Spleen (tissue), 7 donors: Measurements from ENCODE around the gene DUSP2.

Experiments used
- CTCF ChIP-seq, 11 experiments: fragments of 200-600 bp in 7 of 11; fragments of 450-650 bp in 4 of 11; sonication (generic) in 4 of 11; IDR thresholded peaks in 8 of 11; conservative IDR thresholded peaks in 3 of 11; 1 replicate in 7 of 11; 2 replicates in 4 of 11; pipeline versions ENCODE4 v1.4.0 to v1.8.0; 2016 to 2021; ENCODE audit warnings: antibody characterized with exemption in 11 of 11, inconsistent platforms in 4 of 11, mild to moderate bottlenecking in 1 of 11
- POLR2A ChIP-seq, 3 donors: fragments of 450-650 bp; IDR thresholded peaks; one replicate each; pipeline ENCODE4 v1.5.1; 2017; ENCODE audit warnings: antibody characterized with exemption in 3 of 3, mild to moderate bottlenecking in 1 of 3
- POLR2AphosphoS5 ChIP-seq, 3 donors: sonication (generic); formaldehyde crosslinking; IDR thresholded peaks; one replicate each; pipeline ENCODE4 v1.5.1; 2017; ENCODE audit warnings: antibody characterized with exemption in 3 of 3
- donor health status: DM: no; HTN: no; CAD: no; lungs with moderate emphysema.
- donor health status: DM: no; HTN: no; CAD: no.
- donor health status: DM: no; HTN: no; CAD: no.

- TF ChIP-seq CTCF (IDR thresholded peaks at IDR 0.05 in 8 of 11, conservative IDR thresholded peaks at IDR 0.05 in 3 of 11) (no peak), POLR2A (IDR thresholded peaks at IDR 0.05) (no peak), POLR2AphosphoS5 (IDR thresholded peaks at IDR 0.05) (no peak)
Observed at GRCh38 chr2:96103761-96104486, 41.3 kb downstream of the DUSP2 start.
